ENCODE measurements around the gene HVCN1.

DNA sequence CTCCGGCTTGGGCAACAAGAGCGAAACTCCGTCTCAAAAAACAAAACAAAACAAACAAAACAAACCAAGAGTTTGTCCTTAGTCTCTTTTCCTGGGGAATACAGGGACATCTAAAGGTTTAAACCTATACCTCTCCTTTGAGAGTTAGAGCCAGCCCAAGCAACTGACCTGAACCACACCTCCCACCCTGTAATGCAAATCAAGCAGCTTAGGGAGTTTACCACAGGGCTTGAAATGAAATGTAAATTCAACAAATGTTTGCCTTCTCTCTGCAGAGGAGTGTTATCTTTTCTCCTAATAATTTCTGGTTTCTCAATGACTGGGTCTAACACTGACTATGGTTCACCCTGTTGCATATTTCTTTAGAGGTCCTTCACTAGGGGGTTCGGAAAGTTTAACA, 37.1 kb upstream of the HVCN1 start:
- TF ChIP-seq PTBP1 (IDR thresholded peaks at IDR 0.05; ENCODE audit: low read depth, low read length, poor library complexity, severe bottlenecking) (no peak), CBX2 (IDR thresholded peaks at IDR 0.05; ENCODE audit: low read depth, low read length) (no peak), CBX2 (CRISPR knock-in tag; IDR thresholded peaks at IDR 0.05; ENCODE audit: low read depth) (no peak), TCF7L2 (IDR thresholded peaks at IDR 0.05; ENCODE audit: low read depth, low read length) (no peak), RFXANK (CRISPR knock-in tag; IDR thresholded peaks at IDR 0.05) (no peak), ZNF776 (CRISPR knock-in tag; IDR thresholded peaks at IDR 0.05) (no peak), POLR2A (IDR thresholded peaks at IDR 0.05; ENCODE audit: insufficient read depth in 1 of 2, low read depth in 2 of 2, low read length in 2 of 2) (no peak)
- TF ChIP-seq, protein P1, sequence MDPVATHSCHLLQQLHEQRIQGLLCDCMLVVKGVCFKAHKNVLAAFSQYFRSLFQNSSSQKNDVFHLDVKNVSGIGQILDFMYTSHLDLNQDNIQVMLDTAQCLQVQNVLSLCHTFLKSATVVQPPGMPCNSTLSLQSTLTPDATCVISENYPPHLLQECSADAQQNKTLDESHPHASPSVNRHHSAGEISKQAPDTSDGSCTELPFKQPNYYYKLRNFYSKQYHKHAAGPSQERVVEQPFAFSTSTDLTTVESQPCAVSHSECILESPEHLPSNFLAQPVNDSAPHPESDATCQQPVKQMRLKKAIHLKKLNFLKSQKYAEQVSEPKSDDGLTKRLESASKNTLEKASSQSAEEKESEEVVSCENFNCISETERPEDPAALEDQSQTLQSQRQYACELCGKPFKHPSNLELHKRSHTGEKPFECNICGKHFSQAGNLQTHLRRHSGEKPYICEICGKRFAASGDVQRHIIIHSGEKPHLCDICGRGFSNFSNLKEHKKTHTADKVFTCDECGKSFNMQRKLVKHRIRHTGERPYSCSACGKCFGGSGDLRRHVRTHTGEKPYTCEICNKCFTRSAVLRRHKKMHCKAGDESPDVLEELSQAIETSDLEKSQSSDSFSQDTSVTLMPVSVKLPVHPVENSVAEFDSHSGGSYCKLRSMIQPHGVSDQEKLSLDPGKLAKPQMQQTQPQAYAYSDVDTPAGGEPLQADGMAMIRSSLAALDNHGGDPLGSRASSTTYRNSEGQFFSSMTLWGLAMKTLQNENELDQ (CRISPR knock-in tag; IDR thresholded peaks at IDR 0.05; ENCODE audit: borderline replicate concordance): no peak
- TF ChIP-seq, protein P2, sequence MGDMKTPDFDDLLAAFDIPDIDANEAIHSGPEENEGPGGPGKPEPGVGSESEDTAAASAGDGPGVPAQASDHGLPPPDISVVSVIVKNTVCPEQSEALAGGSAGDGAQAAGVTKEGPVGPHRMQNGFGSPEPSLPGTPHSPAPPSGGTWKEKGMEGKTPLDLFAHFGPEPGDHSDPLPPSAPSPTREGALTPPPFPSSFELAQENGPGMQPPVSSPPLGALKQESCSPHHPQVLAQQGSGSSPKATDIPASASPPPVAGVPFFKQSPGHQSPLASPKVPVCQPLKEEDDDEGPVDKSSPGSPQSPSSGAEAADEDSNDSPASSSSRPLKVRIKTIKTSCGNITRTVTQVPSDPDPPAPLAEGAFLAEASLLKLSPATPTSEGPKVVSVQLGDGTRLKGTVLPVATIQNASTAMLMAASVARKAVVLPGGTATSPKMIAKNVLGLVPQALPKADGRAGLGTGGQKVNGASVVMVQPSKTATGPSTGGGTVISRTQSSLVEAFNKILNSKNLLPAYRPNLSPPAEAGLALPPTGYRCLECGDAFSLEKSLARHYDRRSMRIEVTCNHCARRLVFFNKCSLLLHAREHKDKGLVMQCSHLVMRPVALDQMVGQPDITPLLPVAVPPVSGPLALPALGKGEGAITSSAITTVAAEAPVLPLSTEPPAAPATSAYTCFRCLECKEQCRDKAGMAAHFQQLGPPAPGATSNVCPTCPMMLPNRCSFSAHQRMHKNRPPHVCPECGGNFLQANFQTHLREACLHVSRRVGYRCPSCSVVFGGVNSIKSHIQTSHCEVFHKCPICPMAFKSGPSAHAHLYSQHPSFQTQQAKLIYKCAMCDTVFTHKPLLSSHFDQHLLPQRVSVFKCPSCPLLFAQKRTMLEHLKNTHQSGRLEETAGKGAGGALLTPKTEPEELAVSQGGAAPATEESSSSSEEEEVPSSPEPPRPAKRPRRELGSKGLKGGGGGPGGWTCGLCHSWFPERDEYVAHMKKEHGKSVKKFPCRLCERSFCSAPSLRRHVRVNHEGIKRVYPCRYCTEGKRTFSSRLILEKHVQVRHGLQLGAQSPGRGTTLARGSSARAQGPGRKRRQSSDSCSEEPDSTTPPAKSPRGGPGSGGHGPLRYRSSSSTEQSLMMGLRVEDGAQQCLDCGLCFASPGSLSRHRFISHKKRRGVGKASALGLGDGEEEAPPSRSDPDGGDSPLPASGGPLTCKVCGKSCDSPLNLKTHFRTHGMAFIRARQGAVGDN (CRISPR knock-in tag; IDR thresholded peaks at IDR 0.05): no peak
